ENCODE measurements around the gene SOX30. TPM values are rescaled to one million over a fixed set of nuclear protein-coding genes. Genes with fewer than 3 reads are reported as not detected.
"Not testable (repeated sequence)": the region's sequence is repeated elsewhere in the genome, so short reads cannot be mapped to it uniquely, and the experiment has no call there.

SOX30 gene
- polyA plus RNA-seq, 2 donors, result 0.04 to 0.05 TPM

GRCh38 chr5:157681048-157681447 lies 28.8 kb upstream of the SOX30 start:
- WGBS, 2 donors, result 58 to 69% methylated on average over 4 of the region's 4 CpGs

GRCh38 chr5:157680239-157680638 lies 28.0 kb upstream of the SOX30 start:
- H3K36me3 ChIP-seq (ENCODE audit: control insufficient read depth in 2 of 2, insufficient read depth in 2 of 2, low read length in 1 of 2), result no peaks in the 10 kb centered on the region
- no peak overlapping the region for H3K4me3 ChIP-seq (ENCODE audit: low read depth in 1 of 2, low read length in 2 of 2)
- 98% methylated on average over 2 of the region's 2 CpGs for WGBS, 2 donors
- no peaks in the 10 kb centered on the region for H3K9me3 ChIP-seq (ENCODE audit: control insufficient read depth in 2 of 2, insufficient read depth in 1 of 2, low read depth in 1 of 2, low read length in 1 of 2)
- no peaks in the 10 kb centered on the region for H3K27me3 ChIP-seq (ENCODE audit: control insufficient read depth in 1 of 2, insufficient read depth in 2 of 2, low read length in 2 of 2)
- H3K27ac ChIP-seq (ENCODE audit: low read depth in 2 of 2, low read length in 1 of 2), result no peak overlapping the region
- no peaks in the 10 kb centered on the region for H3K4me1 ChIP-seq (ENCODE audit: control insufficient read depth in 2 of 2, insufficient read depth in 2 of 2, low read length in 1 of 2)

More at GRCh38 chr5:157681048-157681447, 28.8 kb upstream of the SOX30 start:
- H3K4me3 ChIP-seq (ENCODE audit: low read depth in 1 of 2, low read length in 2 of 2), result no peak overlapping the region
- H3K36me3 ChIP-seq (ENCODE audit: control insufficient read depth in 2 of 2, insufficient read depth in 2 of 2, low read length in 1 of 2), result no peaks in the 10 kb centered on the region
- no peak overlapping the region for H3K27ac ChIP-seq (ENCODE audit: low read depth in 2 of 2, low read length in 1 of 2)
- H3K4me1 ChIP-seq (ENCODE audit: control insufficient read depth in 2 of 2, insufficient read depth in 2 of 2, low read length in 1 of 2), result no peaks in the 10 kb centered on the region
- H3K27me3 ChIP-seq (ENCODE audit: control insufficient read depth in 1 of 2, insufficient read depth in 2 of 2, low read length in 2 of 2), result no peaks in the 10 kb centered on the region
- H3K9me3 ChIP-seq (ENCODE audit: control insufficient read depth in 2 of 2, insufficient read depth in 1 of 2, low read depth in 1 of 2, low read length in 1 of 2), result no peaks in the 10 kb centered on the region

GRCh38 chr5:157679801-157680200 lies 27.6 kb upstream of the SOX30 start:
- Histone ChIP-seq H3K27ac (ENCODE audit: low read depth in 2 of 2, low read length in 1 of 2) (no peak overlapping the region), H3K4me1 (ENCODE audit: control insufficient read depth in 2 of 2, insufficient read depth in 2 of 2, low read length in 1 of 2) (no peaks in the 10 kb centered on the region), H3K9me3 (ENCODE audit: control insufficient read depth in 2 of 2, insufficient read depth in 1 of 2, low read depth in 1 of 2, low read length in 1 of 2) (no peaks in the 10 kb centered on the region), H3K36me3 (ENCODE audit: control insufficient read depth in 2 of 2, insufficient read depth in 2 of 2, low read length in 1 of 2) (no peaks in the 10 kb centered on the region), H3K27me3 (ENCODE audit: control insufficient read depth in 1 of 2, insufficient read depth in 2 of 2, low read length in 2 of 2) (no peaks in the 10 kb centered on the region), H3K4me3 (ENCODE audit: low read depth in 1 of 2, low read length in 2 of 2) (no peak overlapping the region)
- WGBS, 2 donors, result 92 to 93% methylated on average over 9 of the region's 9 CpGs

GRCh38 chr5:157677931-157678330 lies 25.7 kb upstream of the SOX30 start:
- Histone ChIP-seq H3K4me3 (ENCODE audit: low read depth in 1 of 2, low read length in 2 of 2) (no peak overlapping the region), H3K36me3 (ENCODE audit: control insufficient read depth in 2 of 2, insufficient read depth in 2 of 2, low read length in 1 of 2) (no peaks in the 10 kb centered on the region), H3K27me3 (ENCODE audit: control insufficient read depth in 1 of 2, insufficient read depth in 2 of 2, low read length in 2 of 2) (no peaks in the 10 kb centered on the region), H3K4me1 (ENCODE audit: control insufficient read depth in 2 of 2, insufficient read depth in 2 of 2, low read length in 1 of 2) (no peaks in the 10 kb centered on the region), H3K9me3 (ENCODE audit: control insufficient read depth in 2 of 2, insufficient read depth in 1 of 2, low read depth in 1 of 2, low read length in 1 of 2) (no peaks in the 10 kb centered on the region), H3K27ac (ENCODE audit: low read depth in 2 of 2, low read length in 1 of 2) (no peak overlapping the region)
- 59 to 61% methylated on average over 3 of the region's 3 CpGs for WGBS, 2 donors

- H3K36me3 ChIP-seq (ENCODE audit: control insufficient read depth in 2 of 2, insufficient read depth in 2 of 2, low read length in 1 of 2); H3K9me3 ChIP-seq (ENCODE audit: control insufficient read depth in 2 of 2, insufficient read depth in 1 of 2, low read depth in 1 of 2, low read length in 1 of 2); H3K4me3 ChIP-seq (ENCODE audit: low read depth in 1 of 2, low read length in 2 of 2); H3K4me1 ChIP-seq (ENCODE audit: control insufficient read depth in 2 of 2, insufficient read depth in 2 of 2, low read length in 1 of 2); H3K27me3 ChIP-seq (ENCODE audit: control insufficient read depth in 1 of 2, insufficient read depth in 2 of 2, low read length in 2 of 2); H3K27ac ChIP-seq (ENCODE audit: low read depth in 2 of 2, low read length in 1 of 2): not testable (repeated sequence)
- WGBS, 2 donors, result 92 to 93% methylated on average over 4 of the region's 4 CpGs
Measured at GRCh38 chr5:157674351-157674750, 22.1 kb upstream of the SOX30 start.

GRCh38 chr5:157672976-157673375 lies 20.7 kb upstream of the SOX30 start:
- Histone ChIP-seq H3K36me3 (ENCODE audit: control insufficient read depth in 2 of 2, insufficient read depth in 2 of 2, low read length in 1 of 2) (no peaks in the 10 kb centered on the region), H3K4me1 (ENCODE audit: control insufficient read depth in 2 of 2, insufficient read depth in 2 of 2, low read length in 1 of 2) (peaks cover 3 to 5% of the 10 kb centered on the region in 2 donors), H3K9me3 (ENCODE audit: control insufficient read depth in 2 of 2, insufficient read depth in 1 of 2, low read depth in 1 of 2, low read length in 1 of 2) (no peaks in the 10 kb centered on the region), H3K4me3 (ENCODE audit: low read depth in 1 of 2, low read length in 2 of 2) (no peak overlapping the region), H3K27ac (ENCODE audit: low read depth in 2 of 2, low read length in 1 of 2) (no peak overlapping the region), H3K27me3 (ENCODE audit: control insufficient read depth in 1 of 2, insufficient read depth in 2 of 2, low read length in 2 of 2) (no peaks in the 10 kb centered on the region)
- 94 to 97% methylated on average over 8 of the region's 8 CpGs for WGBS, 2 donors

GRCh38 chr5:157671592-157672330 lies 19.5 kb upstream of the SOX30 start:
- H3K27ac ChIP-seq (ENCODE audit: low read depth in 2 of 2, low read length in 1 of 2), result no peak overlapping the region
- 32 to 39% methylated on average over 57 of the region's 57 CpGs for WGBS, 2 donors

GRCh38 chr5:157670662-157671591 lies 18.7 kb upstream of the SOX30 start, which contains the start of gene C5orf52:
Gene C5orf52, plus strand, starts transcription at chr5:157671533. Its CDS starts 82 bp downstream, at chr5:157671615.
- Histone ChIP-seq H3K27ac (ENCODE audit: low read depth in 2 of 2, low read length in 1 of 2) (no peak within 1 kb of the TSS), H3K4me1 (ENCODE audit: control insufficient read depth in 2 of 2, insufficient read depth in 2 of 2, low read length in 1 of 2) (peaks cover 3 to 5% of the 10 kb centered on the region in 2 donors)
- WGBS, 2 donors, result 1% methylated on average over 59 of the region's 59 CpGs

More at GRCh38 chr5:157671592-157672330, 19.5 kb upstream of the SOX30 start:
- Histone ChIP-seq H3K9me3 (ENCODE audit: control insufficient read depth in 2 of 2, insufficient read depth in 1 of 2, low read depth in 1 of 2, low read length in 1 of 2) (no peaks in the 10 kb centered on the region), H3K36me3 (ENCODE audit: control insufficient read depth in 2 of 2, insufficient read depth in 2 of 2, low read length in 1 of 2) (no peaks in the 10 kb centered on the region), H3K4me3 (ENCODE audit: low read depth in 1 of 2, low read length in 2 of 2) (peak overlapping the region; percentile 51 to 60), H3K4me1 (ENCODE audit: control insufficient read depth in 2 of 2, insufficient read depth in 2 of 2, low read length in 1 of 2) (peaks cover 3 to 5% of the 10 kb centered on the region in 2 donors), H3K27me3 (ENCODE audit: control insufficient read depth in 1 of 2, insufficient read depth in 2 of 2, low read length in 2 of 2) (no peaks in the 10 kb centered on the region)

GRCh38 chr5:157669701-157670097 lies 17.5 kb upstream of the SOX30 start:
- Histone ChIP-seq H3K4me3 (ENCODE audit: low read depth in 1 of 2, low read length in 2 of 2) (no peak overlapping the region), H3K4me1 (ENCODE audit: control insufficient read depth in 2 of 2, insufficient read depth in 2 of 2, low read length in 1 of 2) (peaks cover 3 to 5% of the 10 kb centered on the region in 2 donors), H3K9me3 (ENCODE audit: control insufficient read depth in 2 of 2, insufficient read depth in 1 of 2, low read depth in 1 of 2, low read length in 1 of 2) (no peaks in the 10 kb centered on the region), H3K27me3 (ENCODE audit: control insufficient read depth in 1 of 2, insufficient read depth in 2 of 2, low read length in 2 of 2) (no peaks in the 10 kb centered on the region), H3K36me3 (ENCODE audit: control insufficient read depth in 2 of 2, insufficient read depth in 2 of 2, low read length in 1 of 2) (no peaks in the 10 kb centered on the region), H3K27ac (ENCODE audit: low read depth in 2 of 2, low read length in 1 of 2) (no peak overlapping the region)
- 93 to 94% methylated on average over 6 of the region's 6 CpGs for WGBS, 2 donors

More at GRCh38 chr5:157670662-157671591, 18.7 kb upstream of the SOX30 start, which contains the start of gene C5orf52:
- H3K27me3 ChIP-seq (ENCODE audit: control insufficient read depth in 1 of 2, insufficient read depth in 2 of 2, low read length in 2 of 2), result no peaks in the 10 kb centered on the region
- H3K4me3 ChIP-seq (ENCODE audit: low read depth in 1 of 2, low read length in 2 of 2), result peak within 1 kb of the TSS; percentile 51 to 60
- H3K36me3 ChIP-seq (ENCODE audit: control insufficient read depth in 2 of 2, insufficient read depth in 2 of 2, low read length in 1 of 2), result no peaks in the 10 kb centered on the region
- H3K9me3 ChIP-seq (ENCODE audit: control insufficient read depth in 2 of 2, insufficient read depth in 1 of 2, low read depth in 1 of 2, low read length in 1 of 2), result no peaks in the 10 kb centered on the region
